AG08396 (cell line): Measurements from ENCODE around the gene SOBP.
A peak's percentile ranks its signal among the peaks of the same experiment; 100 is the strongest.

Source experiments
- DNase-seq: peaks from one replicate; pipeline ENCODE4 v3.0.0; 2012; ENCODE audit warnings: low spot score, mixed read lengths

SOBP gene

GRCh38 chr6:107639511-107639910, 149.6 kb downstream of the SOBP start:
- no peak for DNase-seq

GRCh38 chr6:107641071-107641470, 151.2 kb downstream of the SOBP start:
- no peak for DNase-seq

- no peak for DNase-seq
Measured at GRCh38 chr6:107641500-107641941, 151.6 kb downstream of the SOBP start.

GRCh38 chr6:107642095-107642860, 152.4 kb downstream of the SOBP start:
- DNase-seq: no peak

- DNase-seq: no peak
Measured at GRCh38 chr6:107642861-107643328, 153.0 kb downstream of the SOBP start.

GRCh38 chr6:107644513-107644912, 154.6 kb downstream of the SOBP start:
- no peak for DNase-seq

GRCh38 chr6:107645740-107646139, 155.8 kb downstream of the SOBP start:
- DNase-seq: no peak

- peak; percentile 62 for DNase-seq
Measured at GRCh38 chr6:107646176-107646575, 156.3 kb downstream of the SOBP start.

GRCh38 chr6:107646776-107647438, 157.0 kb downstream of the SOBP start:
- DNase-seq: no peak

GRCh38 chr6:107647439-107647948, 157.6 kb downstream of the SOBP start:
- DNase-seq: no peak

- DNase-seq: no peak
Measured at GRCh38 chr6:107648983-107649382, 159.1 kb downstream of the SOBP start.

- no peak for DNase-seq
Measured at GRCh38 chr6:107652526-107653182, 162.7 kb downstream of the SOBP start.

- no peak for DNase-seq
Measured at GRCh38 chr6:107653183-107653580, 163.3 kb downstream of the SOBP start.

- no peak for DNase-seq
Measured at GRCh38 chr6:107653861-107654394, 164.0 kb downstream of the SOBP start.

GRCh38 chr6:107654764-107655163, 164.8 kb downstream of the SOBP start:
- no peak for DNase-seq

GRCh38 chr6:107655245-107655644, 165.3 kb downstream of the SOBP start:
- no peak for DNase-seq

GRCh38 chr6:107655864-107656263, 165.9 kb downstream of the SOBP start:
- DNase-seq: no peak

GRCh38 chr6:107656401-107656800, 166.5 kb downstream of the SOBP start:
- no peak for DNase-seq

- DNase-seq: no peak
Measured at GRCh38 chr6:107656883-107657282, 167.0 kb downstream of the SOBP start.

GRCh38 chr6:107657373-107657754, 167.4 kb downstream of the SOBP start:
- DNase-seq: no peak

- peak; percentile 85 for DNase-seq
Measured at GRCh38 chr6:107657755-107658461, 168.0 kb downstream of the SOBP start.
